Stimulated activated CD8-positive, alpha-beta memory T cell treated with anti-CD3 and anti-CD28 coated beads, Interleukin-12 subunit alpha, Interleukin-12 subunit beta, amount 100 ng/mL, for 4 hours (primary cell): ENCODE measurements around the gene TPD52L2.
"Not testable (repeated sequence)": the region's sequence is repeated elsewhere in the genome, so short reads cannot be mapped to it uniquely, and the experiment has no call there.

Experiments
- DNase-seq: peaks from one replicate; pipeline ENCODE4 v3.0.0-alpha.2; 2020; ENCODE audit warnings: low read depth

Gene TPD52L2

DNA sequence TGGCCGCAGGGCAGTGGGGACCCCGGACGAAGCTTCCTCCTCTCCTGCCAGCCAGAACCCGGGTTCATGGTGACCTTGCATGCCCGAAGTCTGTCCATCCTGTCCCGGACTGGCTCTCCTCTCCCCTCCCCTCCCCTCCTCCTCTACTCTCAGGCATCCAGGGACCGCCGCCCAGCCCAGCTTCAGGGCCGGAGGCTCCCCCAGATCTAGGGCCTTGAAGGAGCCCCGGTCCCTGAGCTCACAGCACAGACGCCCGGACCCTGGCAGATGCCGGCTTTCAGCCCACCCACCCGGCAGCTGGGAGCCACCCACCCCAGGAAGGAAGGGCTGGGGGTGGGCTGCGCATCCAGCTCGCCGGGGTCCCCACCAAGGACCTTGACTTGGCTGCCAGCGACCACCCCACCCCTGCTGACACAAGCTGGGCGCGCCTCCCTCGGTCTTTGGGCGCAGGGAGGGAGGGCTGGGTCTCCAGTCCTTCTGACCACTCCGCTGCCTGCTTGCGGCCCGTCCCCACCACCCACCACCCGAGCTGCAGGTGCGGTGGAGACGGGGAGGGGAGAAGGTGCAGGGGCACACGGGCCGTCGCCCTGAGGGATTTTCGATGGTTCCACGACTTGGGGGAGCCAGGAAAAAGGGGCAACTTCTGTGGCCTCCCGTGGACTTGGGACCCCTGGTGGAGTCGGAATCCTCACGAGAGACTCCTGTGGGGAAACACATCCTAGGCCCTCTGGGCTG, 9.5 kb upstream of the TPD52L2 start:
- DNase-seq = no peak

DNA sequence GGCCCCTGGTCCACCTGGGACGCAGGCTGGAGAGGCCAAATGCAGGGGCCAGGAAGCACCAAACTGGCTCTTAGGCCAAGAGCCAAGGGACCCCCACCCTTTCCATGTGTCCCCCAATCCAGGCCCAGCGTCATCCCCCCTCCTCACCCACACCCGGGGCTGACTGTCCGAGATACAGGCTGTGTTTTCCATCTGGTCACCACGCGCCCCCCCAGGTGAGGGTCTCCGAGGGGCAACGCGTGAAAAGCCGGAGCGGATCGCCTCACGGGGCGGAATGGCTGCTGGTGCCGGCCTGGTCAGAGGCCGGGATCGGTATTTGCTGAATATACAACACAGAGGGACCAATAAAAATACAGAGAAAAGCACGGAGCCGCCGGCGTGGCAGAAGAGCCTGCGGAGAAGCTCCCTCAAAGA, 9.0 kb upstream of the TPD52L2 start:
- no peak for DNase-seq

DNA sequence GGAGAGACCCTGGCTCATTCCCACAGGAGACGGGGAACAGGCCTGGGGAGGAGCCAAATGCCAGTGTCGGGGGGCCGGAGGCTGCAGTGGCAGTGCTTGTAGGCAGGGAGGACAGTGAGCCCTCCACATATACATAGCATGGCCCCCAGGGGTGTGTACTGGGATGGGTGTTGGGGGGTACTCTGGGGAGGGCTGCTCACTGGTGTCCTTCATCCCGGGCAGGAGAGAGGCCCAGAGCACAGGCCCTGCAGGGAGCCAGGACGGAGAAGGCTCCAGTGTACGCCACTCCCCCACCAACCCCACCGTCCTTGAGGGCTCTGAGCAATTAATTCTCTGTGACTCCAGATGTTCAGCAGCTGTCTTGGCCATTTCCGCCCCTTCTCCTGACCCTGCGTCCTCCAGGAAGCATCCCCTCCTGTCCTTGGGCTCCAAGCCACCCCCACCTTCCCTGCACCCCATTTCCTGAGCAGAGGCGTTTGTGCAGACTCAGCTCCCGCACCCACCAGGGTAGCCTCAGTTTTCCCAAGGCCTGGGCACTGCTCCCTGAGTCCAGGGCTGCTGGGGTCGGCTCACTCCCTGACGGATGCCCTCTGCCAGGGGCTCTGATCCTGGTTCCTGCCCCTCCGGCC, 7.2 kb upstream of the TPD52L2 start:
- DNase-seq = no peak

DNA sequence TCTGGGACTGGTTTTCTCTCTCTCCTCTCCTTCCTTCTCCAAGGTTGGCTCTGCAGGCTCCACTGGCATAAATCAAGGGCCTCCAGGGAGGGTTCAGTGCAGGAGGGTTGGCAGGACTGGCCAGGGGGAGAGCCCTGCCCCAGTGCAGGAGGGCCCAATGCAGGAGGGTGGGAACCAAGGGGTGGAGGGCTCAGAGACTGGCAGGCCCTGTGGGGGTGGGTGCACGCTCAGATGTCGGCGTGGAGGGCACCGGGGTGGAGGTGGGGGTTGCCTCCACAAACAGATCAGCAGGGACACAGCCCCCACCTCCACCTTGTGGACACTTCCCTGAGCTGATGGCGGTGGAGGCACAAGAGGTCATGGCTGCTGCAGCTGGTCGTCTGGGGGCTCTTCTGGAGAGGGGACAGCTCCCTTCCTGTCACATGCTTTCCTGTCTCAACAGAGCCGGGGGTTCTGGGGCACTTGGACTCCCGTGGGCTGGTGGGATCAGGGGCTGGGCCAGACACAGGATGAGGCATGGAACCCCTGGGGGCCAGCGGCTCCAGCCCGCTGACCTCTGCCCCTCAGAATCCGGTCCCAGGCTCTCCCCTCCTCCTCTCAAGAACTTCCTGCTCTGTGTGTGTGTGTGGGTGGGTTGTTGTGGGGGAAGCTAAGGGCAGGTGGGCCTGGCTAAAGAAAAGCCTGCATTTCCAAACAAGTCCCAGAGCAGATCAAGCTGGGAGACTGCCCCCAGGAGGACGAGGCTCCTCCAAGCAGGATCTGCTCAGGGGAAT, 6.5 kb upstream of the TPD52L2 start:
- no peak for DNase-seq

DNA sequence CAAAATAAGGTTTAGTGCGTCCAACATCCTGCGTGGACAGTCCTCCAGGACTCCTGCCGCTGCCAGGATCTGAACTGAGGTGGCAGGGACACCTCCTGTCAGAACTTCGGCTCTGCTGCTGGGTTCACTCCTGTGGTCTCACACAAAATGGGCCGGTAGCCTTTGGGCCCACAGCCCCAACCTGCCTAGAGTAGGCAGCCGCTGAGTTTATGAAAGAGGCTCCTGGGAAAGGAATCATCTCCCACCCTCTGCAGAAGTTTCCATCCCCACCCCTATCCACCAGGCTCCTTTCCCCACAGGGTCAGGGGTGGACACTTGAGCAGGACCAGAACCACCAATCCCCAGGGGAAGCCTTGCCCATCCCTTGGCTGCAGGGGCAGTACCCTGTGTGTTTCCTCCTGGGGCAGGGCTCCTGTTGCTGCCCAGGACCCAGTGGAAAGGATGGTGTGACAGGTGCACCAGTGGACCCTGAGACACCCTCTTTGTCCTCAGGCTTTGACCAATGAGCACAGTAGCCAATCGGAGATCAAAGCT, 5.8 kb upstream of the TPD52L2 start:
- no peak for DNase-seq

DNA sequence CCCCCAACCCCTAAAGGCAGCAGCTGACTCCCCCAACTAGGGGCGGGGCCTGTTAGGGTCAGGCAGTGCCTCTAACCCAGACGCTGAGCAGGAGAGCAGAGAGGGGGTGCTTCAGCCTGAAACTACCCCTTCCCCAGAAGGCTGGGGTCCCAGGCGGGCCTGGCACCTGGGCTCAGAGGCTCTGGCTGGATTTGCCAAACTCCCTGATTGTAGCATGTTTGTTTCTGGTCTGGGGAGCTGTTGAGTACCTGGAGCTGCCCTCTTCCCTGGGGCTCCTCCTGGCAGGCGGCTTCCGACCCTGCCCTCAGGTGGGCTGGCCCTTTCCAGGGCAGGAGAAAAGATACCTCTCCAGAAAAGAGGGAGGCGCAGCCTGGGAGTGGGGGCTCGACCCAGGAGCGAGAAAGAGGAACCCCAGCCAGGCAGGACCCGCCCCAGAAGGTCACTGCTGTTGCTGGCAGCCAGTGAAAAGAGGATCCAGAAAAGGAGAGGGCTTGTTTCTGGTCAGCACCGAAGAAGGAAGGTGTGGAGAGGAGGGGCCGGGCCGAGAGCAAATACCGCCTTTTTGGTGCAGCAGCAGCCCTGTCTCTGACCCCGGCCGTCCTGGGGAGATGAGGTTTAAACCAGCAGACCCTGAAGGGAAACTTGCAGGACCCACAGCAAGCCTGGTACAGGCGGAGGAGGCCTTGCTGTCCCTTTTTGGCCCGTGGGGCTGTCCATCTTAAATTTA, 4.6 kb upstream of the TPD52L2 start:
- DNase-seq = no peak

DNA sequence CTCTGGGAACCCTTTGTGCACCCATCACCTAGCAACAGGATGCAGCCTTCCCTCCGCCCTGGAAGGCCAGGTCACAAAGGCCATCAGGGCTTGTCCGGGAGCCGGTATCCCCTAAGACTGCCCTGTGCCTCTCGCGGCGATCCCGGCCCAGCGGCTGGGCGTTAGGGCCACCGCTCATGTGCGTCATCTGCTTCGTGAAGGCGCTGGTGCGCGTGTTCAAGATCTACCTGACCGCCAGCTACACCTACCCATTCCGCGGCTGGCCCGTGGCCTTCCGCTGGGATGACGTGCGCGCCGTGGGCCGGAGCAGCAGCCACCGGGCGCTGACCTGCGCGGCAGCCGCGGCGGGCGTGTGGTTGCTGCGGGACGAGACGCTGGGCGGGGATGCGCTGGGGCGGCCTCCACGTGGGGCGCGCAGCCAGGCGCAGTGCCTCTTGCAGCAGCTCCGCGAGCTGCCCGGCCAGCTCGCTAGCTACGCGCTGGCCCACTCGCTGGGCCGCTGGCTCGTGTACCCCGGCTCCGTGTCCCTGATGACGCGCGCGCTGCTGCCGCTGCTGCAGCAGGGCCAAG, 3.6 kb upstream of the TPD52L2 start, which contains the start of gene ABHD16B:
Gene ABHD16B (plus strand): TSS at position 134 of the 570 bp plus-strand sequence. CDS start 43 bp downstream, at position 177.
- DNase-seq = no peak

DNA sequence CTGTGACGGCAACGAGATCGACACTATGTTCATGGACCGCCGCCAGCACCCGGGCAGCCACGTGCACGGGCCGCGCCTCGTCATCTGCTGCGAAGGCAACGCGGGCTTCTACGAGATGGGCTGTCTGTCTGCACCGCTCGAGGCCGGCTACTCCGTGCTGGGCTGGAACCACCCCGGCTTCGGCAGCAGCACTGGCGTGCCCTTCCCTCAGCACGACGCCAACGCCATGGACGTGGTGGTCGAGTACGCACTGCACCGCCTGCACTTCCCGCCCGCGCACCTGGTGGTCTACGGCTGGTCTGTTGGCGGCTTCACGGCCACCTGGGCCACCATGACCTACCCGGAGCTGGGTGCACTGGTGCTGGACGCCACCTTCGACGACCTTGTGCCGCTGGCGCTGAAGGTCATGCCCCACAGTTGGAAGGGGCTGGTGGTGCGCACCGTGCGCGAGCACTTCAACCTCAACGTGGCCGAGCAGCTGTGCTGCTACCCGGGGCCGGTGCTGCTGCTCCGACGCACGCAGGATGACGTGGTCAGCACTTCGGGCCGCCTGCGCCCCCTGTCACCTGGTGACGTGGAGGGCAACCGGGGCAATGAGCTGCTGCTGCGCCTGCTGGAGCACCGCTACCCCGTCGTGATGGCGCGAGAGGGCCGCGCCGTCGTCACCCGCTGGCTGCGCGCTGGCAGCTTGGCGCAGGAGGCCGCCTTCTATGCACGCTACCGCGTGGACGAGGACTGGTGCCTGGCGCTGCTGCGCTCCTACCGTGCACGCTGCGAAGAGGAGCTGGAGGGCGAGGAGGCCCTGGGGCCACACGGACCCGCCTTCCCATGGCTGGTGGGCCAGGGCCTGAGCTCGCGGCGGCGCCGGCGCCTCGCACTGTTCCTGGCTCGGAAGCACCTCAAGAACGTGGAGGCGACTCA, 2.8 kb upstream of the TPD52L2 start:
- DNase-seq = no peak

DNA sequence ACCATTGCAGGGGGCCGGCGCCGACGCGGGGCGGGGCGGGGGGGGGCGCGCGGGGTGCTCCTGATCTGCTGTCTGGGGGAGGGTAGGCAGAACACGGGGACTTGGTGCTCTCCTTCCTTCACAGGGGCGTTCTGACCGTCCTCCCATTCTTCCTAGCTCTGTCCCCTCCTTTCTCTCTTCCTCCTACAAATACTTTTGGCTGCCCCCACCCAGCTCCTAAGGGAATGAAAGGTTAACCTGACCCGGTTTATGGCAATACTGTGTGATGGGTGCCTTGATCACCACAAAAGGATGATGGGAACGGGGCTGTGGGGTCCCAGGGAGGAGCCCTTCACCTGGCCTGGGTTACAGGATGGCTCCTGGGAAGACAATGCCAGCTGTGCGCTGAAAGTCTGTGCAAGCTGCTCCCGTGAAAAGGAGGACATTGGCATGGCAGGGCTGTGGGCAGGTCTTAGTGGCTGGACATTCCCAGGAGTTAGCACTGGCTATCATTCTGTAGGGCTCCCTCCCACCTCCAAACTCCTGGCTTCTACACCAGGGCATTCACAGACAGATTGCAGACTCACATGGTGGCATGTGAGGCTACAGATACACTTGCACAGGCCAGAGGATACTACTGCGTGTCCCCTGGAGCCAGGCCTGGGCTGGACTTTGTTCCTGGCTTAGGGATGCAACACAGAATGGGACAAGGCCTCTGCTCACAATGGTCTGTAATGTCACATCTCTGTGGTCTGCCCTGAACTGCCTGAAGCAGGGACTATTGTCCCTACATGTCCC, 1.9 kb upstream of the TPD52L2 start:
- no peak for DNase-seq

DNA sequence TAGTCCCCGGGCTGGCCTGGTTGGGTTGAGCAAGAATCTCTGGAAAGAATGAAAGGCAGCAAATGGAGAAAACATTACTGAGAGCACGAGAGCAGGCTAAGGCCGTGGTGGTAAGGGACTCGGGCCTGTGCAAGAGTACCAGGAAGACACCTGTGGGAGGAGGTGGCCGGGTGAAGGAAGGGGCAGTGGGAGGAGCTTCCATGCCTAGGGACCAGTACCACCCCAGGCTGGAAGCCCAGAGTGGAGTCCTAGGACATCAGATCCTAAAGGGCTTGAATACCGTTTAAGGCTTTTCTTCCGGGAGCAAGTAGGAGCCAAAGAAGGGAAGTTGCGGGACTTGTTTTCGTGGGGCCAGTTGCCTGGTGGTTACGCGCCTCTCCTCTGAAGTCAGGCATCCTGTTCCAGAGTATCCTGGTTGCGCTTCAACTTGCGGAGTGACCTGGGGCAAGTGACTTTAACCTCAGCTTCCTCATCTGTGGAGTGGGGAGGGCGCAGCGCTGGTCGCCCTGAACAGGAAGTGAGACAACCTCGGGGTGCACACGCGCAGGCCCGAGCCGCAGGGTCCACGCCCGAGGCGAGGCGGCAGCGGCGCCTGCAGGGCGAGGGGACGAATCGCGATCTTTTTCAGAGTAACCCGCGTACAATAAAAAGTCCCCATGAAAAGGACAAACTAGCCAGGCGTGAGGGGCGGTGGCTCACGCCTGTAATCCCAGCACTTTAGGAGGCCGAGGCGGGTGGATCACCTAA, 1.1 kb upstream of the TPD52L2 start:
- peak; percentile 61 for DNase-seq

DNA sequence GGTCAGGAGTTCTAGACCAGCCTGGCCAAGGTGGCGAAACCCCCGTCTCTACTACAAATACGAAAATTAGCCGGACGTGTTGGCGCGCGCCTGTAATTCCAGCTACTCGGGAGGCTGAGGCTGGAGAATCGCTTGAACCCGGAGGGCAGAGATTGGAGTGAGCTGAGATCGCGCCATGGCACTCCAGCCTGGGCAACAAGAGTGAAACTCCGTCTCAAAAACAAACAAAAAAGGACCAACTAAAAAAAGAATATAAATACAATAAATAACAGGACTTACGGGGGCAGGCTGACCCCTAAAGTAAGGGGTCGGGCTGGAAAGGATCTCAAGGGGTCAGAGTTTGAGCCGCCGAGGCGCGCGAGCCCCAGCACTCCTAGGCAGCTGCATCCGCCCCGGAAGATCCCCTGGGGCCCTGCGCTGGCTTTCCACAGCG, 509 bp upstream of the TPD52L2 start:
- DNase-seq = no peak

DNA sequence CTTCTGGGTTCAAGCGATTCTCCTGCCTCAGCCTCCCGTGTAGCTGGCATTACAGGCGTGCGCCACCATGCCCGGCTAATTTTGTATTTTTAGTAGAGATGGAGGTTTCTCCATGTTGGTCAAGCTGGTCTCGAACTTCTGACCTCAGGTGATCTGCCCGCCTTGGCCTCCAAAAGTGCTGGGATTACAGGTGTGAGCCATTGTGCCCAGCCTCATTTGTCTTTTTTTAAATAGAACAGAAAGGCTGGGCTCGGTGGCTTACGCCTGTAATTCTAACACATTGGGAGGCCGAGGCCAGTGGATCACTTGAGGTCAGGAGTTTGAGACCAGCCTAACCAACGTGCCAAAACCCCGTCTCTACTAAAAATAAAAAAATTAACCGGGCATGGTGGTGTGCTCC, 2.0 kb downstream of the TPD52L2 start:
- DNase-seq = not testable (repeated sequence)

DNA sequence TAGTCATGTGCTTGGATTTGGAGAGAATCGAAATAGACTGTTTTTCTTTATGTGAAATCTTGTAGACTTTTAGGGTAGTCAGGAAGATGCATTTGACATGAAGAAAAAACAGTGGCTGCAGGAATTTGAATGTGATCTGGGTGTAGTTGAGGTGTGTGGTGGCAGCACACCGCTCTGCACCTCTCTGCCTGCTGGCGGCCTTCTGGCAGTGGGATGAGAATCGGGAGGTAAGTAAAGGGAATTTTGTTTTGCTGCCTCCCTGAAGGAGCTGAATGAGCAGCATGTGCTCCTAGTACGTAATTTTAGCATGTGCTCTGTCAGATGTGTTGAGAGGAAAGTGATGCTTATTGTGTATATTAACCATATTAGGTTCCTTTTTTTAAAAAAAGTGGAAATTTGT, 3.2 kb downstream of the TPD52L2 start:
- DNase-seq = no peak

DNA sequence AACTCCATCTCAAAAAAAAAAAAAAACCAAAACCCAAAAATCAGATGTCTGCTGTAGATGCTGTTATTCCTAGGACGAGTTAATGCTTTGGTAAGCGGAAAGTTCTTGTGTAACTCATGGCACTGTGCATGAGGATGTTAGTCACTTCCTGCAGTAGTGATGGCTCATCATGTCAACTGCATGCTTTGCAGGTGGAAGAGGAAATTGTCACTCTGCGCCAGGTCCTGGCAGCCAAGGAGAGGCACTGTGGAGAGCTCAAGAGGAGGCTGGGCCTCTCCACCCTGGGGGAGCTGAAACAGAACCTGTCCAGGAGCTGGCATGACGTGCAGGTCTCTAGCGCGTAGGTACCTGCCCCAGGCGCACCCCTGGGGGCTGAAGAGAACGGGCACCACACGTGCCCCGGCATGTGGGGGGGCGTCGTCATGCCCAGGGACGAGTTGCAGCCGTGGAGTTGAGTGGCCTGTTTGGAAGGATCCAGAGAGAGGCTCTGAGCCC, 8.5 kb downstream of the TPD52L2 start:
- DNase-seq = no peak

DNA sequence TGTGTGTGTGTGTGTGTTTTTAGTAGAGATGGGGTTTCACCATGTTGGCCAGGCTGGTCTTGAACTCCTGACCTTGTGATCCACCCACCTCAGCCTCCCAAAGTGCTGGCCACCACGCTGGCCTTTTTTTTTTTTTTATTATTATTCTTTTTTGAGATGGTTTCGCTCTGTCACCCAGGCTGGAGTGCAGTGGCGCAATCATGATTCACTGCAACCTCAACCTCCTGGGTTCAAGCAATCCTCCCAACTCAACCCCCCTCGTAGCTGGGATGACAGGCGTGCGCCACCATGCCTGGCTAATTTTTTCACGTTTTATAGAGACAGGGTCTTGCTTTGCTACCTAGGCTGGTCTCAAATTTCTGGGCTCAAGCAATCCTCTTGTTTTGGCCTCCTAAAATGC, 9.2 kb downstream of the TPD52L2 start:
- not testable (repeated sequence) for DNase-seq

DNA sequence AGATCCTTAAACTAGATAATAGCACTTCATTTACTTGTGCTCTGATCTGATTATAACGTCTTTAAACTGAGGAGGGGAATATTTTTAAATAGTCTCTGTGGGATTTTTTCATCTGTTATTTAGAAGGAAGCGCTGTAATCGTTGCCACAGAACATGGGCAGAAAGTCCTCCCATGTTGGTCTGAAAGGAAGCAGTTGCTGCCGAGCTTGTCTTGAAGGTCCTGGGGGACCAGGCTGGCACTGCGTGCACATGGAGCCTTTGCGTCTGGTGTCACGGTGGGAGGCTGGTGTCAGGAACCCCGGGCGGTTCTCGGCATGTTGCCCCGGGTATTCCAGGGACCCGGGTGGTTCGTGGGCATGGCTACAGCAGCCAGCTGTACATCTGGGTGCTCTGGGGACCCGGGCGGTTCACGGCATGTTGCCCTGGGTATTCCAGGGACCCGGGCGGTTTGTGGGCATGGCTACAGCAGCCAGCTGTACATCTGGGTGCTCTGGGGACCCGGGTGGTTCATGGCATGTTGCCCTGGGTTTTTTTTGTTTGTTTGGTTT, 11.5 kb downstream of the TPD52L2 start:
- no peak for DNase-seq

DNA sequence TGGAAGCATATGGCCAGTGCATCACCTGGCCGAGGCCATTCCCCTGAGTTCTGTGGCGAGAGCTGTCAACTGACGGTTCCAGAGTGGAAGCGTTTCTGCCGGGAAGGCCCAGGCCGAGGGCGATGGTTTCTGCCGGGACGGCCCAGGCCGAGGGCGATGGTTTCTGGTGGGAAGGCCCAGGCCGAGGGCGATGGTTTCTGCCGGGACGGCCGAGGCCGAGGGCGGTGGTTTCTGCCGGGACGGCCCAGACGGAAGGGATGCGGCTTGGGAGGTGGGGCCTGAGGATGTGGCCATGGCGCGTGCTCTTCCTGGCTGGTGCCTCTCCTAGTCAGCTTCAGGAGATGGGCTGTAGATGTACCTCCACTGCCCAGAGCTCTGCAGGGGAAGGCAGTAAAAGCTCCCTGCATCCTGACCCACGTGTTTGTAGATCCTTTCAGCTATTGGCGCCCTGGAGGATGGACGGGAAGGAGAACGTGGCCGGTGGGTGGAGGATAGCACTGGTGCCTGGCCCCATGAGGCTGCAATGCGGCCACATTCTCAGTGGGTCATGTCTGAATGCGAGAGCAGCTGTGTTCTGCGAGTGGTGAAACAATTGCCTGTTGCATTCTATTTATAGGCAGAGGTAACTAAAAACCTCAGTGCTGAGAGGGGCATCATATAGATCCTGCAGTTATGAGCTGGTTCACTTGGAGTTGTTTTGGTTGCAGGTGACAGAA, 12.8 kb downstream of the TPD52L2 start:
- DNase-seq = no peak
